ENCODE data around the gene PADI1.

Gene PADI1

GRCh38 chr1:17167041-17167785, 37.7 kb upstream of the PADI1 start:
- Histone ChIP-seq H3K4me3 (ENCODE audit: low read length) (no peak overlapping the region), H3K9me3 (ENCODE audit: low read length) (no peaks in the 10 kb centered on the region), H3K27me3 (ENCODE audit: insufficient read depth, low read length) (peaks cover 2% of the 10 kb centered on the region), H2AFZ (ENCODE audit: low read depth, low read length) (no peak overlapping the region), H3K36me3 (ENCODE audit: insufficient read depth, low read length) (no peaks in the 10 kb centered on the region), H3K4me1 (ENCODE audit: insufficient read depth, low read length) (no peaks in the 10 kb centered on the region)

DNA sequence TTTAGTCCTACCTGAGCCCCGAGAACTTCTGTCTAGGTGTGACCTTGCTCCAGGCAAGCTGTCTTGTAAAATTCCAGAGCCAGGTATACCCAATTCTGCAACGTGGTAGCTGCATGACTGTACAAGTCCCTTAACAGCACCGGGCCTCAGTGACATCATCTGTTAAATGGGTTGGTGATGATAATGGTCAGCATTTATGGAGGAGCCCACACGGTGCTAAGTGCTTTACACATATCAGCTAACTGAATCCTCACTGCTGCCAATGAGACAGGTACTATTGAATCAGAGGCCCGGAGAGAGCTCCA, 37.2 kb upstream of the PADI1 start:
- Histone ChIP-seq H2AFZ (ENCODE audit: low read depth, low read length) (no peak overlapping the region), H3K9me3 (ENCODE audit: low read length) (no peaks in the 10 kb centered on the region), H3K4me1 (ENCODE audit: insufficient read depth, low read length) (no peaks in the 10 kb centered on the region), H3K27me3 (ENCODE audit: insufficient read depth, low read length) (peaks cover 2% of the 10 kb centered on the region), H3K36me3 (ENCODE audit: insufficient read depth, low read length) (no peaks in the 10 kb centered on the region), H3K4me3 (ENCODE audit: low read length) (no peak overlapping the region)

- no peaks in the 10 kb centered on the region for H3K27me3 ChIP-seq (ENCODE audit: insufficient read depth, low read length)
- H2AFZ ChIP-seq (ENCODE audit: low read depth, low read length): no peak overlapping the region
- no peaks in the 10 kb centered on the region for H3K4me1 ChIP-seq (ENCODE audit: insufficient read depth, low read length)
- no peak overlapping the region for H3K4me3 ChIP-seq (ENCODE audit: low read length)
- H3K36me3 ChIP-seq (ENCODE audit: insufficient read depth, low read length): no peaks in the 10 kb centered on the region
- H3K9me3 ChIP-seq (ENCODE audit: low read length): no peaks in the 10 kb centered on the region
Measured at GRCh38 chr1:17168091-17168876, 36.6 kb upstream of the PADI1 start.

GRCh38 chr1:17170571-17170970, 34.4 kb upstream of the PADI1 start:
- H3K9me3 ChIP-seq (ENCODE audit: low read length): no peaks in the 10 kb centered on the region
- no peaks in the 10 kb centered on the region for H3K27me3 ChIP-seq (ENCODE audit: insufficient read depth, low read length)
- H2AFZ ChIP-seq (ENCODE audit: low read depth, low read length): no peak overlapping the region
- no peak overlapping the region for H3K4me3 ChIP-seq (ENCODE audit: low read length)
- no peaks in the 10 kb centered on the region for H3K4me1 ChIP-seq (ENCODE audit: insufficient read depth, low read length)
- no peaks in the 10 kb centered on the region for H3K36me3 ChIP-seq (ENCODE audit: insufficient read depth, low read length)

DNA sequence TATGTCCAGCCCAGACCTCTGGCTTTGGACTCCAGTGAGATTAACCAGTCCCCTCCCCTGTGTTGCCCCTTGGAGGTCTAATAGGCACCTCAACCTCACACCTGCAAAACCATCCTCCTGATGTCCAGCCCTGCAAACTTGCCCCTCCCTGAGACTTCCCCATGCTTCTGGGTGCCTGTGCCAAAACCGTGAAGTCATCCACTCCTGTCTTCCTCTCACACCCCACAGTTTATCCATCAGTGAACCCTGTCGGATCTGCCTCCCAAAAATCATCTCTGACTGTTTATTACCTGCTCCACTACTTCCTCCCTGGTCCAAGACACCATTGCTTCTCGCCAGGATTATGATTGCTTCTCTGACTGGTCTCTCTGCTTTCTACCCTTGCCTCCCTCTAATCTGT, 31.7 kb upstream of the PADI1 start:
- Histone ChIP-seq H2AFZ (ENCODE audit: low read depth, low read length) (no peak overlapping the region), H3K9me3 (ENCODE audit: low read length) (no peaks in the 10 kb centered on the region), H3K4me3 (ENCODE audit: low read length) (no peak overlapping the region), H3K4me1 (ENCODE audit: insufficient read depth, low read length) (no peaks in the 10 kb centered on the region), H3K36me3 (ENCODE audit: insufficient read depth, low read length) (no peaks in the 10 kb centered on the region), H3K27me3 (ENCODE audit: insufficient read depth, low read length) (no peaks in the 10 kb centered on the region)

- no peaks in the 10 kb centered on the region for H3K9me3 ChIP-seq (ENCODE audit: low read length)
- no peak overlapping the region for H3K4me3 ChIP-seq (ENCODE audit: low read length)
- H3K4me1 ChIP-seq (ENCODE audit: insufficient read depth, low read length): no peaks in the 10 kb centered on the region
- H2AFZ ChIP-seq (ENCODE audit: low read depth, low read length): no peak overlapping the region
- no peaks in the 10 kb centered on the region for H3K27me3 ChIP-seq (ENCODE audit: insufficient read depth, low read length)
- no peaks in the 10 kb centered on the region for H3K36me3 ChIP-seq (ENCODE audit: insufficient read depth, low read length)
Measured at GRCh38 chr1:17176306-17177061, 28.4 kb upstream of the PADI1 start.

GRCh38 chr1:17177651-17178050, 27.3 kb upstream of the PADI1 start:
- Histone ChIP-seq H3K4me3 (ENCODE audit: low read length) (no peak overlapping the region), H3K27me3 (ENCODE audit: insufficient read depth, low read length) (no peaks in the 10 kb centered on the region), H3K36me3 (ENCODE audit: insufficient read depth, low read length) (no peaks in the 10 kb centered on the region), H3K9me3 (ENCODE audit: low read length) (no peaks in the 10 kb centered on the region), H3K4me1 (ENCODE audit: insufficient read depth, low read length) (peaks cover 4% of the 10 kb centered on the region), H2AFZ (ENCODE audit: low read depth, low read length) (no peak overlapping the region)

DNA sequence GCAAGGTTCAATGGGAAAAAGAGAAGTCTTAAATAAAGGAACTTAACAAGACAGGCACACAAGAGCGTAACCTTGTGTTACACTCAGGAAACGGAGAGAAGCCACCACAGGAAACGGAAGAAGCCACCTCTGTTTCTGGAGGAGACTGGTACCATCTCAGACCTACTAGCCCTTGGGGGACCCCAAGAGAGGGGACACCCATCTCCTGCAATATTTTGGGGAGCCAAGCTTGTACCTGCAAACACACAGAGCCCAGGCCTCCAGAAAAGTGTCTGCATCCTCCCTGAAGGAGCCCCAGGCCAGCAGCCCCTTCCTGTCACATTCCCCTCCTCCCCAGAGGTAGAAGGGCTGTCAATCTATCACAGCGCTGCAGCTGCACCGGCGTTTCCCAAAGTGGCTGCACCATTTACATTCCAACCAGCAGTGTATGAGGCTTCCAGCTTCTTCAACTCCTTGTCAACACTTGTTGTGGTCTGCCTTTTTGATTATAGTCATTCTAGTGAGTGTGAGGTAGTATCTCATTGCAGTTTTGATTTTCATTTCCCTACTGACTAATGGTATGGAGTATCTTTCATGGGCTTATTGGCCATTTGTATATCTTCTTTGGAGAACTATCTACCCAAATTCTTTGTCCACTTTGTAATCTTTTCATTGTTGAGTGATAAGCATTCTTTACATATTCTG, 23.0 kb upstream of the PADI1 start:
- H3K4me3 ChIP-seq (ENCODE audit: low read length): no peak overlapping the region
- H2AFZ ChIP-seq (ENCODE audit: low read depth, low read length): no peak overlapping the region
- H3K27me3 ChIP-seq (ENCODE audit: insufficient read depth, low read length): no peaks in the 10 kb centered on the region
- H3K9me3 ChIP-seq (ENCODE audit: low read length): no peaks in the 10 kb centered on the region
- H3K4me1 ChIP-seq (ENCODE audit: insufficient read depth, low read length): peaks cover 10% of the 10 kb centered on the region
- H3K36me3 ChIP-seq (ENCODE audit: insufficient read depth, low read length): no peaks in the 10 kb centered on the region

DNA sequence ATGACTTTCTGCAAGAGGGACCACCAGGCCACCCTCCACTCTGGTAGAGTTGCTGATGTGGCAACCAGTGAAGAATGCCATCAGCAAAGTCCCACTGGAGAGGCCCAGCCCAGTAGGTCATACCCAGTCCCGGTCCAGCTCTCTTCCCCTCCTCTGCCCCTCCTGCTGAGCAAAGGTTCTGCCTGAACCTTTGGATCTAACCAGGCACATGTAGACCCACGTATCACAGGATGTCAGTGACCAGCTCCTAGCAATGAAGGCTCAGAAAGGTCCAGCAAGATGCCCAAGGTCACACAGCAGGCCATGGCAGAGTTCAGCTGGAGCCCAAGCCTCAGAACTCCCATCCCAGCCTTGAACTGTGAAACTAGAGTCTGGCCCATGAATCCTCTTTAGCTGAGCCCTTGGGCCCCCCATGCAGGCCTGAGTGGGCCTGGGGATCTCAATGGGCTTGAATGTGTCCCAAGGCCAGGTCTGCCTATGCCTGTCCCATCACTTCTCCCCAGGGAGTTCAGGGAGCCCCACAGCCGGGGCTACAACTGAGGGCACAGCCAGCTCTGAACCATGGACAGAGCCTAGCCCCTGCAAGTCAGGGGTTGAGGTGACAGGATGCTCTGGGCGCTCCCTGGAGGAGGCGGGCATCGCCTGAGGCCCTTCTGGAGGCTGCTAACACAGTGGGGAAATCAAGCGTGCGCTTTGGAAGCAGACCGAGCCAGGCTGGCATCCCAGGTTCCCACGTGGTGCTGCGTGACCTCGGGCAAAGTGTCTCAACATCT, 21.4 kb upstream of the PADI1 start:
- H3K4me1 ChIP-seq (ENCODE audit: insufficient read depth, low read length): peaks cover 13% of the 10 kb centered on the region
- H3K36me3 ChIP-seq (ENCODE audit: insufficient read depth, low read length): no peaks in the 10 kb centered on the region
- H3K9me3 ChIP-seq (ENCODE audit: low read length): no peaks in the 10 kb centered on the region
- H3K4me3 ChIP-seq (ENCODE audit: low read length): no peak overlapping the region
- no peak overlapping the region for H2AFZ ChIP-seq (ENCODE audit: low read depth, low read length)
- H3K27me3 ChIP-seq (ENCODE audit: insufficient read depth, low read length): no peaks in the 10 kb centered on the region

GRCh38 chr1:17184161-17184665, 20.7 kb upstream of the PADI1 start:
- Histone ChIP-seq H3K4me3 (ENCODE audit: low read length) (no peak overlapping the region), H3K4me1 (ENCODE audit: insufficient read depth, low read length) (peaks cover 13% of the 10 kb centered on the region), H3K9me3 (ENCODE audit: low read length) (peaks cover 3% of the 10 kb centered on the region), H2AFZ (ENCODE audit: low read depth, low read length) (no peak overlapping the region), H3K36me3 (ENCODE audit: insufficient read depth, low read length) (no peaks in the 10 kb centered on the region), H3K27me3 (ENCODE audit: insufficient read depth, low read length) (no peaks in the 10 kb centered on the region)

DNA sequence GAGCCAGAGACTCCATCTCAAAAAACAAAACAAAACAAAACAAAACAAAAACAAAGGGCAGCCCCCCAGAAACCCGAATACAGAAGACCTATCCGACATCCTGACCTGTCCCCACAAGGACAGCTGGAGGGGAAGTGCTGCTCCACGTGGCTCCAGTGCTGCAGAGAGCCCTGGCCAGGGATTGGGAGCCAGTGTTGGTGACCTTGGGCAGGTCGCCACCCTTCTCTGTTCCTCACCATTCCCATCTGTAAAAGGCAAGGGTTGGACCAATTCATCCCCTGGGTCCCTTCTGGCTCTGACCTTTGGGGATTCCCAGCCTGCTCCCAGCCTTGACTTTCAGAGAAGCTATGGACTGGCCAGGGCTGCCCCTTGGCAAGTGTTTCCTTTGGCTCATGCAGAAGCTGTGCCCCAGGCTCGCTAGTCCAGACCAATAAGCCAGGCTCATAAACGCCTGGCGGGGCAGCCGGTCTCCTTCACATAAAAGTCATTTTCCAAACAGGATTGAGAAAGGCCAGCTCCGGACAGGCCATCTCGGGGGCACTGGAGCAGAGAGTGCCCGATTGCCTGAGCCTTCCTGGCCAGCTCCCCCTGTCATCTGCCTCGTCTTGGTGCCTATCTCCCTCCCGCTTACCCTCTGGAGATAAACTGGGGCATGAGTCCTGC, 20.0 kb upstream of the PADI1 start:
- Histone ChIP-seq H3K27me3 (ENCODE audit: insufficient read depth, low read length) (no peaks in the 10 kb centered on the region), H3K4me1 (ENCODE audit: insufficient read depth, low read length) (peaks cover 15% of the 10 kb centered on the region), H3K9me3 (ENCODE audit: low read length) (peaks cover 3% of the 10 kb centered on the region), H3K36me3 (ENCODE audit: insufficient read depth, low read length) (no peaks in the 10 kb centered on the region), H2AFZ (ENCODE audit: low read depth, low read length) (no peak overlapping the region), H3K4me3 (ENCODE audit: low read length) (no peak overlapping the region)

DNA sequence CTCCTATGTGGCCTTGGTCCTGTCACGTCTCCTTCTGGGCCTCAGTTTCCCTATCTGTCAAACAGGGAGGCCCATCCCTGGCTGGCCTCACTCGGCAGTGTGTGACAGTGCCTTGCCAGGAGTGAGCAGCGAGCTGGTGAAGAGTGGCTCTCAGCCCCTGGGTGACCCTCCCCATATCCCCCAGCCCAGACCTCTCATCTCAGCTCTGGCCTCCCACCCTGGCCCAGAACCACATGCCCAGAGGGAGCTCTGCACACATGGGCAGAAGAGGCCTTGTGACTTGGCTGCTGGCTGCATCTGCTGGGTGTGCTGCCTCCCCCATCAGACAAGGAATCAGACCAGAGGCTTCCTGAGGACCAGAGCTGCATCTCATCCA, 19.5 kb upstream of the PADI1 start:
- Histone ChIP-seq H3K36me3 (ENCODE audit: insufficient read depth, low read length) (no peaks in the 10 kb centered on the region), H3K27me3 (ENCODE audit: insufficient read depth, low read length) (no peaks in the 10 kb centered on the region), H3K4me1 (ENCODE audit: insufficient read depth, low read length) (peaks cover 15% of the 10 kb centered on the region), H3K4me3 (ENCODE audit: low read length) (no peak overlapping the region), H2AFZ (ENCODE audit: low read depth, low read length) (no peak overlapping the region), H3K9me3 (ENCODE audit: low read length) (peaks cover 3% of the 10 kb centered on the region)

Measured in neuron (in vitro differentiated cells).